Astrocyte (in vitro differentiated cells and primary cell): ENCODE data around the gene SCNN1A.

Experiments used
- EZH2 ChIP-seq: IDR thresholded peaks from 2 replicates; pipeline ENCODE4 v1.6.1; 2012; ENCODE audit warnings: mild to moderate bottlenecking, low read length, inconsistent platforms; ENCODE audit not compliant: insufficient read depth
- TF ChIP-seq, protein P1 (sequence below): IDR thresholded peaks from 2 replicates; pipeline ENCODE4 v1.5.1; 2011; ENCODE audit warnings: low read depth, mild to moderate bottlenecking, inconsistent platforms, low read length, moderate library complexity; ENCODE audit not compliant: insufficient read depth

DNA sequence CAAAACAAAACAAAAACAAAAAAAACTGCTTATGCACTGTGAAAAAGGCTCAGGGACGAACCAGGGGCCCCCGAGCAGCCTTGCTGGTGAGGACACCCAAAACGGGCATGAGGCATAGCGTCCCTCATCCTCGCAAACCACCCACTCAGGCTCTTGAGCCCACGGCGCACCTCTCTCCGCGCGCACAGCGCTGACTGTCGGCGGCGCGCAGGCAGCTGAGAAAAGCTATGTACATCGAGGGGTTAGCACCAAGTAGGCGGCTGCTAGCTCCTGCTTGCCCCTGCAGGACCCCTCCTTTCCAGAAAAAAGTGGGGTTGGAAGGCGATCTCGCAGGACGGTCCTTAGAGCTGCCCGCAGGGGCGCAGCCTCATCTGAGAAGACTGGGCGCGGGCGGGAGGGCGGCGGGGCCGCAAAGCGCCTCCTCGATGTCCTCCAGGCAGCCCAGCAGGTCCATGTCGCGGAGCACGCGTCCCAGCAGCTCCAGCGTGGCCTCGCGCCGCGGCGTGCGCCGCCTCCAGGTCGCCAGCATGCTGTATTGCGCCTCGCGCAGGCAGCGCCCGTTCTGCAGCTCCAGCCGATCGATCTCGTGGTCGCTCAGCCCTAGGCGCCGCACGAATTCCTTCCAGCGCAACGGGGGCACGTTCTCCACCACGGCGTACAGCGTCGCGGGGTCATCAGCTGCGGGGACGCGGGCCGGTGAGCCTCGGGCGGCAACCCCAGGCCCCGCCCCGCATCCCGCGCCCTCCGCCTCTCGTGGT, 46.2 kb downstream of the SCNN1A start:
- TF ChIP-seq, protein P1, sequence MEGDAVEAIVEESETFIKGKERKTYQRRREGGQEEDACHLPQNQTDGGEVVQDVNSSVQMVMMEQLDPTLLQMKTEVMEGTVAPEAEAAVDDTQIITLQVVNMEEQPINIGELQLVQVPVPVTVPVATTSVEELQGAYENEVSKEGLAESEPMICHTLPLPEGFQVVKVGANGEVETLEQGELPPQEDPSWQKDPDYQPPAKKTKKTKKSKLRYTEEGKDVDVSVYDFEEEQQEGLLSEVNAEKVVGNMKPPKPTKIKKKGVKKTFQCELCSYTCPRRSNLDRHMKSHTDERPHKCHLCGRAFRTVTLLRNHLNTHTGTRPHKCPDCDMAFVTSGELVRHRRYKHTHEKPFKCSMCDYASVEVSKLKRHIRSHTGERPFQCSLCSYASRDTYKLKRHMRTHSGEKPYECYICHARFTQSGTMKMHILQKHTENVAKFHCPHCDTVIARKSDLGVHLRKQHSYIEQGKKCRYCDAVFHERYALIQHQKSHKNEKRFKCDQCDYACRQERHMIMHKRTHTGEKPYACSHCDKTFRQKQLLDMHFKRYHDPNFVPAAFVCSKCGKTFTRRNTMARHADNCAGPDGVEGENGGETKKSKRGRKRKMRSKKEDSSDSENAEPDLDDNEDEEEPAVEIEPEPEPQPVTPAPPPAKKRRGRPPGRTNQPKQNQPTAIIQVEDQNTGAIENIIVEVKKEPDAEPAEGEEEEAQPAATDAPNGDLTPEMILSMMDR = no peak
- TF ChIP-seq EZH2 = no peak
